Right lobe of liver (tissue), 4 donors: ENCODE measurements around the gene DYNLT2.

Experiments
- POLR2A ChIP-seq: fragments of 450-650 bp; IDR thresholded peaks from one replicate; pipeline ENCODE4 v1.6.1; 2017; ENCODE audit warnings: antibody characterized with exemption, mild to moderate bottlenecking
- TF ChIP-seq, protein P1 (sequence below), 4 donors: fragments of 200-600 bp in 3 of 4; fragments of 450-650 bp in 1 of 4; IDR thresholded peaks; one replicate each; pipeline versions ENCODE4 v1.5.1 to v1.8.0; 2016 to 2022; ENCODE audit warnings: antibody characterized with exemption in 4 of 4, mild to moderate bottlenecking in 2 of 4
- donor health status: DM: no; HTN: no; CAD: no.
- donor health status: DM: no; HTN: no; CAD: no.
- donor health status: DM: no; HTN: yes; CAD: no.

DNA sequence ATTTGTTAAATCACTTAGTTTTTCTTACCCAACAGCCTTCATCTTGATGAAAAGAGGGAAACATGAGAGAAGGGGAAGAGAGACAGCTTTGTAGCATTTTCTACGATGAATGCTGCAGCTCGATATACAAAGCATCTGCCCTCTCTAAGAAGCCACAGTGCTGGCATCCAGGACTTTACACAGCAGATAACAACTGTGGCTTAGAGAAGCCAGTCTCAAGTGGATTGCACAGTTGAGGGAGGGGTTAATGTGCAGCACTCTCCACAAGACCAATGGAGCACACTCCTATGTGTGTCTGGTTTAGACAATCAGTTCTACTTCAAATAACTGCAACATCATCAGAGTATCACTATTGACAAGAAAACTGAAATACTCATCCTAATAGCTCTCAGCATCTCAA lies 43.6 kb downstream of the DYNLT2 start:
- TF ChIP-seq, protein P1, sequence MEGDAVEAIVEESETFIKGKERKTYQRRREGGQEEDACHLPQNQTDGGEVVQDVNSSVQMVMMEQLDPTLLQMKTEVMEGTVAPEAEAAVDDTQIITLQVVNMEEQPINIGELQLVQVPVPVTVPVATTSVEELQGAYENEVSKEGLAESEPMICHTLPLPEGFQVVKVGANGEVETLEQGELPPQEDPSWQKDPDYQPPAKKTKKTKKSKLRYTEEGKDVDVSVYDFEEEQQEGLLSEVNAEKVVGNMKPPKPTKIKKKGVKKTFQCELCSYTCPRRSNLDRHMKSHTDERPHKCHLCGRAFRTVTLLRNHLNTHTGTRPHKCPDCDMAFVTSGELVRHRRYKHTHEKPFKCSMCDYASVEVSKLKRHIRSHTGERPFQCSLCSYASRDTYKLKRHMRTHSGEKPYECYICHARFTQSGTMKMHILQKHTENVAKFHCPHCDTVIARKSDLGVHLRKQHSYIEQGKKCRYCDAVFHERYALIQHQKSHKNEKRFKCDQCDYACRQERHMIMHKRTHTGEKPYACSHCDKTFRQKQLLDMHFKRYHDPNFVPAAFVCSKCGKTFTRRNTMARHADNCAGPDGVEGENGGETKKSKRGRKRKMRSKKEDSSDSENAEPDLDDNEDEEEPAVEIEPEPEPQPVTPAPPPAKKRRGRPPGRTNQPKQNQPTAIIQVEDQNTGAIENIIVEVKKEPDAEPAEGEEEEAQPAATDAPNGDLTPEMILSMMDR (IDR thresholded peaks at IDR 0.05): no peak
- no peak for TF ChIP-seq POLR2A
